GM13977 (cell line): Measurements from ENCODE around the gene ULK4.

Experiments used
- DNase-seq: peaks from one replicate; pipeline ENCODE4 v3.0.0; 2012; ENCODE audit warnings: low spot score
- in situ Hi-C: fragments of 300-500 bp; cut with MboI; formaldehyde crosslinking; loops from one replicate; pipeline ENCODE4 v1.12.0; 2022; ENCODE audit warnings: low sequenced_read_pairs, low pct_unique_long_range_greater_than_20kb, mixed read lengths, inconsistent platforms; ENCODE audit not compliant: unreplicated experiment
- TF ChIP-seq, protein P1 (sequence below): IDR thresholded peaks from 2 replicates; pipeline ENCODE4 v1.5.1; 2012; ENCODE audit warnings: mild to moderate bottlenecking, control low read depth; ENCODE audit not compliant: insufficient read depth; ENCODE audit errors: extremely low read depth, missing control alignments

The ULK4 gene

DNA sequence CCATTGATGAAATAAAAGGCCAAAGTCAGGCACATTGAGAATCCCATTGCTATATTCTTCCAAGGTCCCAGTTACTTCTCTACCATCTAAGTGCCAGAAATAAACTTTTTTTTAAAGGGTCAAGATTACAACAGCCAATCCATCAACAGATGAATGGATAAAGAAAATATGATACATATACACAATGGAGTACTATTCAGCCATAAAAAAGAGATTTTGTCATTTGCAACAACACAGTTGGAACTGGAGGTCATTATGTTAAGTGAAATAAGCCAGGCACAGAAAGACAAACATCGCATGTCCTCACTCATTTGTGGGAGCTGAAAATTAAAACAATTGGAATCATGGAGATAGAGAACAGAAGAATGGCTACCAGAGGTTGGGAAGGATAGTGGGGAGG, 25.5 kb downstream of the ULK4 start:
- DNase-seq, result no peak
- TF ChIP-seq, protein P1, sequence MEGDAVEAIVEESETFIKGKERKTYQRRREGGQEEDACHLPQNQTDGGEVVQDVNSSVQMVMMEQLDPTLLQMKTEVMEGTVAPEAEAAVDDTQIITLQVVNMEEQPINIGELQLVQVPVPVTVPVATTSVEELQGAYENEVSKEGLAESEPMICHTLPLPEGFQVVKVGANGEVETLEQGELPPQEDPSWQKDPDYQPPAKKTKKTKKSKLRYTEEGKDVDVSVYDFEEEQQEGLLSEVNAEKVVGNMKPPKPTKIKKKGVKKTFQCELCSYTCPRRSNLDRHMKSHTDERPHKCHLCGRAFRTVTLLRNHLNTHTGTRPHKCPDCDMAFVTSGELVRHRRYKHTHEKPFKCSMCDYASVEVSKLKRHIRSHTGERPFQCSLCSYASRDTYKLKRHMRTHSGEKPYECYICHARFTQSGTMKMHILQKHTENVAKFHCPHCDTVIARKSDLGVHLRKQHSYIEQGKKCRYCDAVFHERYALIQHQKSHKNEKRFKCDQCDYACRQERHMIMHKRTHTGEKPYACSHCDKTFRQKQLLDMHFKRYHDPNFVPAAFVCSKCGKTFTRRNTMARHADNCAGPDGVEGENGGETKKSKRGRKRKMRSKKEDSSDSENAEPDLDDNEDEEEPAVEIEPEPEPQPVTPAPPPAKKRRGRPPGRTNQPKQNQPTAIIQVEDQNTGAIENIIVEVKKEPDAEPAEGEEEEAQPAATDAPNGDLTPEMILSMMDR, result no peak
- in situ Hi-C loops, result no loop called here

GRCh38 chr3:41933154-41933676, 28.7 kb downstream of the ULK4 start:
- no peak for DNase-seq
- in situ Hi-C loops, result no loop called here
- TF ChIP-seq, protein P1, result no peak

- in situ Hi-C loops, result no loop called here
- DNase-seq, result no peak
- TF ChIP-seq, protein P1, result no peak
Measured at GRCh38 chr3:41932464-41932863, 29.4 kb downstream of the ULK4 start.

GRCh38 chr3:41920406-41920965, 41.4 kb downstream of the ULK4 start:
- TF ChIP-seq, protein P1, result no peak
- DNase-seq, result no peak
- in situ Hi-C loops, result loop anchor here (25.0 kb wide), 1 partner anchor 517 kb away; no protein-coding TSS in a partner anchor

GRCh38 chr3:41915353-41915752, 46.5 kb downstream of the ULK4 start:
- in situ Hi-C loops, result loop anchor here (25.0 kb wide), 1 partner anchor 522 kb away; no protein-coding TSS in a partner anchor
- TF ChIP-seq, protein P1, result no peak
- DNase-seq, result no peak

GRCh38 chr3:41912280-41912679, 49.6 kb downstream of the ULK4 start:
- DNase-seq, result no peak
- TF ChIP-seq, protein P1, result no peak
- in situ Hi-C loops, result loop anchor here (25.0 kb wide), 1 partner anchor 525 kb away; no protein-coding TSS in a partner anchor
